DND-41 (cell line): ENCODE measurements around the gene TEKT5.

Source experiments
- ATAC-seq: fragments of 200-7000 bp; cut with Tn5 transposase; 3 replicates; pipeline ENCODE4 v1.9.1; 2021; ENCODE audit warnings: low read depth; ENCODE audit not compliant: insufficient read depth
- DNase-seq: peaks from one replicate; pipeline ENCODE4 v3.0.0-alpha.2; 2020
- H2AFZ ChIP-seq: 2 replicates; pipeline ENCODE4 v1.6.0; 2012; ENCODE audit warnings: low read depth, low read length
- H3K27ac ChIP-seq: 2 replicates; pipeline ENCODE4 v1.5.1; 2012; ENCODE audit warnings: low read length, inconsistent platforms
- H3K27me3 ChIP-seq: fragments of 200-600 bp; sonication (generic); 2 replicates; pipeline ENCODE4 v1.6.0; 2012; ENCODE audit warnings: low read length, mild to moderate bottlenecking, inconsistent platforms; ENCODE audit not compliant: insufficient read depth, poor library complexity
- H3K36me3 ChIP-seq: 2 replicates; pipeline ENCODE4 v1.5.1; 2012; ENCODE audit warnings: low read length, inconsistent platforms; ENCODE audit not compliant: insufficient read depth
- H3K4me1 ChIP-seq: 2 replicates; pipeline ENCODE4 v1.5.1; 2012; ENCODE audit warnings: mild to moderate bottlenecking, low read length; ENCODE audit not compliant: insufficient read depth
- H3K4me2 ChIP-seq: 2 replicates; pipeline ENCODE4 v1.6.0; 2012; ENCODE audit warnings: mild to moderate bottlenecking, moderate library complexity, low read length, inconsistent platforms; ENCODE audit not compliant: insufficient read depth
- H3K4me3 ChIP-seq, 2 experiments: fragments of 200-600 bp in 1 of 2; shearing (Covaris generic) in 1 of 2; 2 replicates each; pipeline ENCODE4 v1.5.1; 2012 to 2016; ENCODE audit warnings: inconsistent platforms in 2 of 2, low read length in 2 of 2, mild to moderate bottlenecking in 2 of 2, low read depth in 1 of 2, moderate library complexity in 1 of 2
- H3K79me2 ChIP-seq: 2 replicates; pipeline ENCODE4 v1.6.0; 2012; ENCODE audit warnings: low read length, inconsistent platforms; ENCODE audit not compliant: insufficient read depth
- H3K9ac ChIP-seq: 2 replicates; pipeline ENCODE4 v1.6.0; 2012; ENCODE audit warnings: low read depth, mild to moderate bottlenecking, inconsistent platforms, low read length, moderate library complexity
- H3K9me3 ChIP-seq: 2 replicates; pipeline ENCODE4 v1.5.1; 2012; ENCODE audit warnings: low read length, moderate library complexity, mild to moderate bottlenecking, inconsistent platforms; ENCODE audit not compliant: insufficient read depth, severe bottlenecking
- H4K20me1 ChIP-seq: 2 replicates; pipeline ENCODE4 v1.6.0; 2012; ENCODE audit warnings: low read length; ENCODE audit not compliant: insufficient read depth
- CTCF ChIP-seq: IDR thresholded peaks from 2 replicates; pipeline ENCODE4 v1.5.1; 2012; ENCODE audit warnings: borderline replicate concordance, low read length, moderate library complexity, mild to moderate bottlenecking; ENCODE audit not compliant: poor library complexity, severe bottlenecking; ENCODE audit errors: extremely low read depth
- EZH2 ChIP-seq: IDR thresholded peaks from 3 replicates; pipeline ENCODE4 v1.6.1; 2012; ENCODE audit warnings: borderline replicate concordance, low read depth, mild to moderate bottlenecking, moderate library complexity, low read length, inconsistent platforms; ENCODE audit not compliant: severe bottlenecking

The TEKT5 gene

GRCh38 chr16:10646581-10647263 lies 48.0 kb downstream of the TEKT5 start:
- Histone ChIP-seq H3K79me2 (no peaks in the 10 kb centered on the region), H3K27ac (no peak overlapping the region), H4K20me1 (no peaks in the 10 kb centered on the region), H3K36me3 (no peaks in the 10 kb centered on the region), H3K4me3 (no peak overlapping the region), H3K9ac (no peak overlapping the region), H3K27me3 (no peaks in the 10 kb centered on the region), H3K4me2 (no peak overlapping the region), H2AFZ (no peak overlapping the region), H3K4me1 (no peaks in the 10 kb centered on the region), H3K9me3 (no peaks in the 10 kb centered on the region)
- DNase-seq, result no peak
- no peak for TF ChIP-seq CTCF
- TF ChIP-seq EZH2, result no peak
- no peak for ATAC-seq

- H3K27ac ChIP-seq, result no peak overlapping the region
- TF ChIP-seq CTCF (no peak), EZH2 (no peak)
- no peak for ATAC-seq
- H3K4me3 ChIP-seq, result no peak overlapping the region
- DNase-seq, result no peak
- H3K79me2 ChIP-seq, result no peaks in the 10 kb centered on the region
- H3K36me3 ChIP-seq, result no peaks in the 10 kb centered on the region
- H3K4me1 ChIP-seq, result no peaks in the 10 kb centered on the region
- no peaks in the 10 kb centered on the region for H4K20me1 ChIP-seq
- H3K9me3 ChIP-seq, result no peaks in the 10 kb centered on the region
- no peak overlapping the region for H3K9ac ChIP-seq
- no peaks in the 10 kb centered on the region for H3K27me3 ChIP-seq
- no peak overlapping the region for H2AFZ ChIP-seq
- no peak overlapping the region for H3K4me2 ChIP-seq
These were observed 48.5 kb downstream of the TEKT5 start for GRCh38 chr16:10646228-10646580.

- Histone ChIP-seq H3K36me3 (no peaks in the 10 kb centered on the region), H3K4me2 (no peak overlapping the region), H3K27me3 (no peaks in the 10 kb centered on the region), H3K79me2 (no peaks in the 10 kb centered on the region), H3K4me1 (no peaks in the 10 kb centered on the region), H4K20me1 (no peaks in the 10 kb centered on the region), H3K9ac (no peak overlapping the region), H3K9me3 (no peaks in the 10 kb centered on the region), H2AFZ (no peak overlapping the region), H3K4me3 (no peak overlapping the region), H3K27ac (no peak overlapping the region)
- TF ChIP-seq CTCF (no peak), EZH2 (no peak)
- DNase-seq (no peak), ATAC-seq (no peak)
These were observed 50.6 kb downstream of the TEKT5 start for GRCh38 chr16:10644092-10644491.

- no peak overlapping the region for H2AFZ ChIP-seq
- no peak for TF ChIP-seq CTCF
- no peak for TF ChIP-seq EZH2
- DNase-seq (no peak), ATAC-seq (no peak)
- no peaks in the 10 kb centered on the region for H3K36me3 ChIP-seq
- H3K4me3 ChIP-seq, result no peak overlapping the region
- no peaks in the 10 kb centered on the region for H3K27me3 ChIP-seq
- no peak overlapping the region for H3K9ac ChIP-seq
- H3K27ac ChIP-seq, result no peak overlapping the region
- no peaks in the 10 kb centered on the region for H3K9me3 ChIP-seq
- H3K4me1 ChIP-seq, result no peaks in the 10 kb centered on the region
- no peaks in the 10 kb centered on the region for H3K79me2 ChIP-seq
- no peak overlapping the region for H3K4me2 ChIP-seq
- no peaks in the 10 kb centered on the region for H4K20me1 ChIP-seq
These were observed 51.8 kb downstream of the TEKT5 start for GRCh38 chr16:10642964-10643363.
